NB4 (cell line): ENCODE data around the gene MLC1.

ENCODE experiments used
- DNase-seq: peaks from one replicate; pipeline ENCODE4 v3.0.0; 2010; ENCODE audit warnings: low read depth
- H3K4me3 ChIP-seq: one replicate; pipeline ENCODE4 v1.5.1; 2011; ENCODE audit warnings: mild to moderate bottlenecking, low read depth, low read length, moderate library complexity
- MYC ChIP-seq: IDR thresholded peaks from 2 replicates; pipeline ENCODE4 v1.6.1; 2011; ENCODE audit warnings: low read depth, low read length
- POLR2A ChIP-seq: IDR thresholded peaks from 2 replicates; pipeline ENCODE4 v1.6.1; 2011; ENCODE audit warnings: mild to moderate bottlenecking; ENCODE audit not compliant: insufficient read length; ENCODE audit errors: extremely low read depth
- TF ChIP-seq, protein P1 (sequence below): IDR thresholded peaks from 2 replicates; pipeline ENCODE4 v1.6.1; 2011; ENCODE audit warnings: low read depth, low read length
- TF ChIP-seq, protein P2 (sequence below): IDR thresholded peaks from one replicate; pipeline ENCODE4 v1.5.1; 2012; ENCODE audit warnings: low read depth, low read length

The MLC1 gene

DNA sequence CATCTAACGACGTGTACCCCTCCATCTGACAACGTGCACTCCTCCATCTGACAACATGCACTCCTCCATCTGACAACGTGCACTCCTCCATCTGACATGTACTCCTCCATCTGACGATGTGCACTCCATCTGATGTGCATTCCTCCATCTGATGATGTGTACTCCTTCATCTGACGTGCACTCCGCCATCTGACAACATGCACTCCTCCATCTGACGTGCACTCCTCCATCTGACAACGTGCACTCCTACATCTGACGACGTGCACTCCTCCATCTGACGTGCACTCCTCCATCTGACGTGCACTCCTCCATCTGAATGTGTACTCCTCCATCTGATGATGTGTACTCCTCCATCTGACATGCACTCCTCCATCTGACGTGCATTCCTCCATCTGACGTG, 64.6 kb downstream of the MLC1 start:
- no peak overlapping the region for H3K4me3 ChIP-seq
- TF ChIP-seq POLR2A (no peak), MYC (no peak)
- TF ChIP-seq, protein P1, sequence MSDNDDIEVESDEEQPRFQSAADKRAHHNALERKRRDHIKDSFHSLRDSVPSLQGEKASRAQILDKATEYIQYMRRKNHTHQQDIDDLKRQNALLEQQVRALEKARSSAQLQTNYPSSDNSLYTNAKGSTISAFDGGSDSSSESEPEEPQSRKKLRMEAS, result no peak
- TF ChIP-seq, protein P2, sequence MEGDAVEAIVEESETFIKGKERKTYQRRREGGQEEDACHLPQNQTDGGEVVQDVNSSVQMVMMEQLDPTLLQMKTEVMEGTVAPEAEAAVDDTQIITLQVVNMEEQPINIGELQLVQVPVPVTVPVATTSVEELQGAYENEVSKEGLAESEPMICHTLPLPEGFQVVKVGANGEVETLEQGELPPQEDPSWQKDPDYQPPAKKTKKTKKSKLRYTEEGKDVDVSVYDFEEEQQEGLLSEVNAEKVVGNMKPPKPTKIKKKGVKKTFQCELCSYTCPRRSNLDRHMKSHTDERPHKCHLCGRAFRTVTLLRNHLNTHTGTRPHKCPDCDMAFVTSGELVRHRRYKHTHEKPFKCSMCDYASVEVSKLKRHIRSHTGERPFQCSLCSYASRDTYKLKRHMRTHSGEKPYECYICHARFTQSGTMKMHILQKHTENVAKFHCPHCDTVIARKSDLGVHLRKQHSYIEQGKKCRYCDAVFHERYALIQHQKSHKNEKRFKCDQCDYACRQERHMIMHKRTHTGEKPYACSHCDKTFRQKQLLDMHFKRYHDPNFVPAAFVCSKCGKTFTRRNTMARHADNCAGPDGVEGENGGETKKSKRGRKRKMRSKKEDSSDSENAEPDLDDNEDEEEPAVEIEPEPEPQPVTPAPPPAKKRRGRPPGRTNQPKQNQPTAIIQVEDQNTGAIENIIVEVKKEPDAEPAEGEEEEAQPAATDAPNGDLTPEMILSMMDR, result no peak
- DNase-seq, result no peak

DNA sequence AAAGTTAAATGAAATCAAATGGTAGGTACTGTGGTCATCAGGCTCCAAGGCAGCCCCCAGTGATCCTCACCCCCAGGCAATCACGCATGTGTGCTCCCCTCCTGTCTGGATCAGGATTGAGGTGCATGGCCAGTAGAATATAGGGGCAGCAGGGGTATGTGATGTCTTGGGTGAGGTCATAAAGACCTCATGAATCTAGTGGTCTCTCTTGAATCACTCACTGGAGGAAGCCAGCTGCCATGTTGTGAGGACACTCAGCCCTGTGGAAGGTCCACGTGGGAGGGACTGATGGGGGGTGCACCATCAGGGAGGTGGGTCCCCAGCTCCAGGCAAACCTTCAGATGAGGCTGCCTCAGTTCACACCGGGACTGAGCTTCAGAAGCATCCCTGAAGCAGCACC, 65.9 kb downstream of the MLC1 start:
- no peak overlapping the region for H3K4me3 ChIP-seq
- DNase-seq, result no peak
- no peak for TF ChIP-seq MYC
- no peak for TF ChIP-seq POLR2A
- TF ChIP-seq, protein P2, result no peak
- TF ChIP-seq, protein P1, result no peak

DNA sequence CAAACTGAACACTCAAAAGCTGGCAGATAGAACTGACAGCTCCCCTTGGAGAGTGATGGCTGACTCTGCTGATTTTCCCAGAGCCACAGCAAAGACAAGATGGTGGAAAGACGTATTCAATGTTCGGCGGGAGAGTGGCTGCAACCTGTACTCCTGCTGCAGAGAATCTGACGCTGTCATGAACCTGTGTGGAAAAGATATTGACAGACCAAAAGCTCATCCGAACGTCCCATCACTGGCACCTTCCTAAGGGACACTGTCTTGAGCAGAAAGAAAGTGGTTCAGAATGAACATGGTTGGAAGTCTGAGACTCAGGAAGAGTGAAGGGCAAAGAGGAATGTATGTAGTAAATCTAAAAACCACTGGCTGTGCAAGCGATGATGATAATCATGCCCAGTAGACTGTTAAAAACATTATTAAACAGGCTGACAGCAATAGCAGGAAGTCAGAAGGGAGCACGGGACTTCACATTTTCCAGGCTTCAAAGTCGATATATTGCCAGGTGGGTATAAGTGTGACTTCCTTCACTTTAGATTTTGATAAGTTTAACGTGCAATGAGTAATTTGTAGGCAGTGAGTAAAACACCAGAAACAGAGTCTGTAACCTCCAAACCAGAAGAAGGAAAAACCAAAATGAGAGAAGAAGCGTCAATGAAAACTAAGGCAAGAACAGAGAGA, 66.5 kb downstream of the MLC1 start:
- TF ChIP-seq POLR2A (no peak), MYC (no peak)
- TF ChIP-seq, protein P2, result no peak
- TF ChIP-seq, protein P1, result no peak
- H3K4me3 ChIP-seq, result no peak overlapping the region
- DNase-seq, result no peak

DNA sequence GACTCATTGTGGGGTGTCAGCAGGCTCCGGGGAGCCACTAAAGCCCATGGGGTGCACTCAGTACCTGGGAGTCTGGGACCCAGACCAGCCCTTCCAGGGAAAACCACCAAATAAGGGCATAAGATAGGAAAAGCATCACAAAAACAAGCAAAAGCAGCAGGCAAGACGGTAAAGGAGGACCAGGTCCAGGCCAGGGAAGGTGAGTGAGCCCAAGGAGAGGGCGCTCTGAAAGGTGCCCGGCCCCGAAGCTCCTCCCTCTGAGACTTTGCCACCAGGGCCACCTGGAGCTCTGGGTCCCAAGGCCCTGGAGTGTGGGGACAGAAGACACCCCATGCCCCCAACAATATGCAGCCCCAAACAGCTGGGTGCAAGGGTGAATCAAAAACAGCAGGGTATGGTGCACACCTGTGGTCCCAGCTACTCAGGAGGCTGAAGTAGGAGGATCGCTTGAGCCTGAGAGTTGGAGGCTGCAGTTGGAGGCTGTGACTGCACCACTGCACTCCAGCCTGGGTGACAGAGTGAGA, 67.5 kb downstream of the MLC1 start:
- DNase-seq, result no peak
- TF ChIP-seq, protein P1, result no peak
- TF ChIP-seq, protein P2, result no peak
- TF ChIP-seq POLR2A (no peak), MYC (no peak)
- H3K4me3 ChIP-seq, result no peak overlapping the region

DNA sequence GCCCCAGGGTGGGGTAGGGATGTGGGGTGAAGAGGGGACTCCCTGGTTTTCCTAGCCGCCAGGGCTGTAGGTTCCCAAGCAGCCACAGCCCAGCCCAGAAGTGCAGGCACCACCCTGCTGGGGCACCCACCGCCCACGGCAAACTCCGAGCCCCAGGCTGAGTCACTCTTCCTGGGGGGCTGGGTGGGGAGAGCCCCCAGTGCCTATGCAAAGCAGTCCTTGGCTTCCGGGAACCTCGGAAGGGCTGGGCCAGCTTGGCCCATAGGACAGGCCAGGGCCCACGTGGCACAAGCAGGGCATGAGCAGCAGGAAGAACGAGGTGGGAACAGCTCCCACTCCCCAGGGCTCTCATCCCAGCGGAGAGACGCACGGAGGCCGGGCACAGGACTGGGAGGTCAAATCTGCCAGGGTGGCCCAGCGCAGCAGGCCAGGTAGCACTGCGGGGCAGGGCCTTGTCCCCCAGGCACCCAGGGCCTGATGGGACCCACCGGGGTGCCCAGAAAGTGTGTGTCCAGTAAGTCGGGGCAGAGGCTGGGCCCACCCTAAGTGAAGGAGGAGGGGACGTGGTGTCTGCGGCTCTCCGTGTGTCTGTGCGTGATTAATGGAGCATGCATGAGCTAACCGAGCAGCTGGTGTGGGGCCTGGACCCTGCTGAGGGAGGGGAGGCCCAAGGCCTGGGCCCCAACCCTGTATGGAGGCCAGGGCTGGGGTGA, 68.1 kb downstream of the MLC1 start:
- TF ChIP-seq, protein P2, result no peak
- TF ChIP-seq POLR2A (no peak), MYC (no peak)
- TF ChIP-seq, protein P1, result no peak
- no peak overlapping the region for H3K4me3 ChIP-seq
- DNase-seq, result no peak
